Suprapubic skin (tissue), 4 donors: ENCODE results near the gene TMEM163. TPM values are rescaled to one million over a fixed set of nuclear protein-coding genes. Genes with fewer than 3 reads are reported as not detected.

ENCODE experiments used
- DNase-seq, 2 donors: peaks; one replicate each; pipeline ENCODE4 v3.0.0-alpha.2; 2019; ENCODE audit warnings: low spot score in 2 of 2
- H3K27ac ChIP-seq: fragments of 200-600 bp; sonication (generic); one replicate; pipeline ENCODE4 v1.5.1; 2019
- H3K27me3 ChIP-seq: fragments of 200-600 bp; sonication (generic); one replicate; pipeline ENCODE4 v1.5.1; 2019
- H3K36me3 ChIP-seq: fragments of 200-600 bp; sonication (generic); one replicate; pipeline ENCODE4 v1.5.1; 2019
- H3K4me1 ChIP-seq: fragments of 200-600 bp; sonication (generic); one replicate; pipeline ENCODE4 v1.5.1; 2019
- H3K4me3 ChIP-seq: fragments of 200-600 bp; sonication (generic); one replicate; pipeline ENCODE4 v1.5.1; 2019; ENCODE audit warnings: mild to moderate bottlenecking
- H3K9me3 ChIP-seq: fragments of 200-600 bp; sonication (generic); one replicate; pipeline ENCODE4 v1.5.1; 2019
- EP300 ChIP-seq: sonication (generic); formaldehyde crosslinking; IDR thresholded peaks from one replicate; pipeline ENCODE4 v1.6.1; 2017; ENCODE audit warnings: antibody characterized with exemption
- POLR2A ChIP-seq, 2 donors: fragments of 450-650 bp; IDR thresholded peaks; one replicate each; pipeline ENCODE4 v1.6.1; 2017; ENCODE audit warnings: antibody characterized with exemption in 2 of 2, mild to moderate bottlenecking in 2 of 2, moderate library complexity in 2 of 2
- POLR2AphosphoS5 ChIP-seq, 3 donors: sonication (generic); formaldehyde crosslinking; IDR thresholded peaks; one replicate each; pipeline ENCODE4 v1.6.1; 2017; ENCODE audit warnings: antibody characterized with exemption in 3 of 3
- WGBS: methylation state at CpG from one replicate; pipeline ENCODE4 v1.1.5; 2018; 5-methylcytosine and 5-hydroxymethylcytosine counted together
- total RNA-seq, 4 donors: library from RNA; depleted of rRNA; stranded (reverse); fragments of >200 nt; gene quantifications; one replicate each; pipeline ENCODE4 v1.1.0, GENCODE V29; 2016
- TF ChIP-seq, protein P1 (sequence below), 2 donors: fragments of 200-600 bp in 1 of 2; fragments of 450-650 bp in 1 of 2; sonication (generic) in 1 of 2; IDR thresholded peaks; one replicate each; pipeline ENCODE4 v1.5.1; 2016 to 2019; ENCODE audit warnings: antibody characterized with exemption in 2 of 2, mild to moderate bottlenecking in 1 of 2, moderate library complexity in 1 of 2

TMEM163 gene
- total RNA-seq, 4 donors from 2014 or later, result 0.23 to 0.72 TPM; not detected in 2

DNA sequence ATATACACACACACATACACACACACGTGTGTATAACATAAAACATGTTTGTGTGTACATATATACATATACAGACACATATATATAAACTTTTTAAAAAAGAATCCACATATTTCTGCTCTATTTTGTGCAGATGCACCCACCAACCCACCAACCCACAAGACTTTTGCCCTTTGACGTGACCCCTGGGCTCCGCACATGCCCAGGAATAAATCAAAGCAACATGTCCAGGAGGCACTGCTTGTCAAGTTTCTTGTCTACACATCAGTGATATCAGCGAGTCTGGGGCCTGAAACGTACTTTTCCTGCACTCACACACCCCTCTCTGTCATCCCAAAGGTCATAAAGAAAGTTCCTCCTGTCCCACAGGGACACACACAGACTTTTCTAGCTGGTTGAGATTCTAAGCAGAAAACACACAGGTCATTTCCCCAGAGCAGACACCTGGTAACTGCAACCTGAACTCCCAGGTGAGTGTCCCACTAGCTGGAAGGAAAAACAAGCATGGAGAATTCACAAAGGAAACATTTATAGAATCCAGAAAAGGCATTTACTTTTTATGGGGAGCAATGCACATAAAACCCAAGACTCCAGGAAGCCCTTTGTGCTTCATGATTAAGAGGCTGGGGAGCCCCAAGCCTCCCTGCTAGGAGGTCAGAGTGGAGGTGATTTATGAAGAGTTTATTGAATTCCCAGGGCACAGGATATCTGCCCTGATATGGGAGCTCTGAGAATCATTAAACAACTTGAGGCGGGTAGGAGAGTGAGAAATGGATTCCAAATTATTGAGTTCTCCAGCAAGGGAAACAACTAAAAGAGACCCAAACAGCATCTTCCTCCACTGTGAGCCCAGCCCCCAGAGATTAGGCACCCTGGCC, 253.3 kb downstream of the TMEM163 start:
- TF ChIP-seq, protein P1, sequence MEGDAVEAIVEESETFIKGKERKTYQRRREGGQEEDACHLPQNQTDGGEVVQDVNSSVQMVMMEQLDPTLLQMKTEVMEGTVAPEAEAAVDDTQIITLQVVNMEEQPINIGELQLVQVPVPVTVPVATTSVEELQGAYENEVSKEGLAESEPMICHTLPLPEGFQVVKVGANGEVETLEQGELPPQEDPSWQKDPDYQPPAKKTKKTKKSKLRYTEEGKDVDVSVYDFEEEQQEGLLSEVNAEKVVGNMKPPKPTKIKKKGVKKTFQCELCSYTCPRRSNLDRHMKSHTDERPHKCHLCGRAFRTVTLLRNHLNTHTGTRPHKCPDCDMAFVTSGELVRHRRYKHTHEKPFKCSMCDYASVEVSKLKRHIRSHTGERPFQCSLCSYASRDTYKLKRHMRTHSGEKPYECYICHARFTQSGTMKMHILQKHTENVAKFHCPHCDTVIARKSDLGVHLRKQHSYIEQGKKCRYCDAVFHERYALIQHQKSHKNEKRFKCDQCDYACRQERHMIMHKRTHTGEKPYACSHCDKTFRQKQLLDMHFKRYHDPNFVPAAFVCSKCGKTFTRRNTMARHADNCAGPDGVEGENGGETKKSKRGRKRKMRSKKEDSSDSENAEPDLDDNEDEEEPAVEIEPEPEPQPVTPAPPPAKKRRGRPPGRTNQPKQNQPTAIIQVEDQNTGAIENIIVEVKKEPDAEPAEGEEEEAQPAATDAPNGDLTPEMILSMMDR (IDR thresholded peaks at IDR 0.05), result no peak
- TF ChIP-seq POLR2AphosphoS5 (IDR thresholded peaks at IDR 0.05) (no peak), POLR2A (IDR thresholded peaks at IDR 0.05) (no peak), EP300 (no peak)
- Histone ChIP-seq H3K9me3 (no peaks in the 10 kb centered on the region), H3K36me3 (no peaks in the 10 kb centered on the region), H3K27me3 (no peaks in the 10 kb centered on the region), H3K27ac (no peak overlapping the region), H3K4me3 (no peak overlapping the region), H3K4me1 (peaks cover 6% of the 10 kb centered on the region)
- no peak for DNase-seq
- WGBS, result 79% methylated on average over 6 of the region's 6 CpGs

DNA sequence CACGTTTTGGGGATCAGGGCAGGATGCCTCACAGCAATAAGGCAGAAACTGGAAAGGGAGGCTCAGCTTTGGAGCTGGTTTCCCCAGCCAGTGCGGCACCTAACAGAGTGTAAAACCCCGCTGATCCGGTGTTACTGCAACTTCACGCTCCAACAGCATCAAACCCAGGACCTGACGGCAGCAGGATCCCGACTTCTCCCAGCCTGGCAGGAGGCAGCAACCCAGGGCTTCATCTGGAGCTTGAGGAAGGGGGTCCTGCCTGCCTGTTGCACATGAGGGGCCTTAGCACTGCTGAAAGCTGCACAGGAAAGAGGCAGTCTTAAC, 255.1 kb downstream of the TMEM163 start:
- WGBS, result 88% methylated on average over 6 of the region's 7 CpGs
- Histone ChIP-seq H3K27ac (no peak overlapping the region), H3K27me3 (no peaks in the 10 kb centered on the region), H3K4me3 (no peak overlapping the region), H3K9me3 (no peaks in the 10 kb centered on the region), H3K36me3 (no peaks in the 10 kb centered on the region), H3K4me1 (peaks cover 6% of the 10 kb centered on the region)
- peak in 1 of 2 donors; percentile 44 for DNase-seq
- TF ChIP-seq EP300 (no peak), POLR2AphosphoS5 (IDR thresholded peaks at IDR 0.05) (no peak), POLR2A (IDR thresholded peaks at IDR 0.05) (no peak)
- TF ChIP-seq, protein P1 (IDR thresholded peaks at IDR 0.05), result no peak

DNA sequence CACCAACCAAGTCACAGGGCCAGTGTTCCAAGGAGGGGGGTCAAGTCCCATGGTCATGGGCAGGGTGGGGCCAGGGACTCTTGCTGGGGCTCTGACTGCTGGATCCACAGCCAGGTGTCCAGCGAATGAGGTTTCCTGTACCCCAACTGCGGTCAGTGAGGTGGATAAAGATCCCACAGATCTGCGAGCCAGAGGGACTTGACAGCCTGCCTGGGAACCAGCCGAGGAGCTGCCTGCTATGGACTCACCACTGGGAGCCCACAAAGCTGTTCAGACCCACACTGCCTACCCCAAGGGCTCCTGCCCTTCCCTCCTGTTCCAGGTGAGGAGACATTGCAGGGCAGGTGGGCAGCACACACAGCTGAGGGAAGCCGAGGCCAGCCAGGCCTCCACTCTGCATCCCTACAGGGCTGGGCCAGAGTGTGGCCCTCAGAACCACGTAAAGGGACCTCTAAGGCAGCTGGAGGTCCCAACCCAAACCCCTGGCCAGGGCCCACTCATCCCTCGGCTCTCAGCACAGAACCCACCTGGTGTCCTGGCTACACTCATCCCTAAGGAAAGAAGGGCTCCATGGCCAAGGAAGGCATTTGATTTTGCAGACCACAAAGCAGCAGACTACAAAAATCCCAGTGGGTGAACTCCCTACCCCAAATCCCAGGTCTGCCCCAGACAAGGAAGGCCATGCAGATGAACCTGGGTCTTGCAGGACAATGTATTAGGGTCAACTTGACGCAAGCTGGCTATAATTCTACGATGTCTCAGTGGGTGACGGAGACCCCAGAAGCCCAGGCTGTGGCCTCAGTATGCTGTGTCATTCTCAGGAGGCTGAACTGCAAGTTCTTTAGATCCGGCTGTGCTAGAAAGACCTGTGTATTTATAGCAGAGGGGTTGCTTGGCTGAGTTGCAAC, 255.8 kb downstream of the TMEM163 start:
- TF ChIP-seq EP300 (no peak), POLR2A (IDR thresholded peaks at IDR 0.05) (no peak), POLR2AphosphoS5 (IDR thresholded peaks at IDR 0.05) (no peak)
- TF ChIP-seq, protein P1 (IDR thresholded peaks at IDR 0.05), result no peak
- no peaks in the 10 kb centered on the region for H3K27me3 ChIP-seq
- no peaks in the 10 kb centered on the region for H3K36me3 ChIP-seq
- no peak overlapping the region for H3K4me3 ChIP-seq
- peaks cover 6% of the 10 kb centered on the region for H3K4me1 ChIP-seq
- peak in 1 of 2 donors; percentile 55 for DNase-seq
- H3K9me3 ChIP-seq, result no peaks in the 10 kb centered on the region
- 93% methylated on average over 10 of the region's 11 CpGs for WGBS
- H3K27ac ChIP-seq, result no peak overlapping the region

DNA sequence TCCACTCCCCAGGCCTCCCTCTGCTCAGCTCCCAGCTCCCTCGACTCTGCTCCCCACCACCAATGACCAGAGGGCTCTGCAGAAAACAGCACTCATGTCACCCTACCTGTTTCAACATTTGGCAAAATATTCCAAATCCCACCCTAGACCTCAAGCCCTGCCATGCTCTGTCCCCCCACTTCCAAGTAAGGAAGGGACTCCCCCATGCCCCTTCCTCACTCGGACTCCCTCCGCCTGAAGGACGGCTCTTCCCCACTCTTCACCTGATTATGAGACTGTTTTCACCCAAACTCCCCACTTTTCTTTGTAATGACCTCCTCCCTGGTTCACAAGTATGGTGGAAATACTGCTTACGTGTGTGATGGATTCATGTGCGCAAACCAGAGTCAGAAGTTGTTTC, 256.5 kb downstream of the TMEM163 start:
- Histone ChIP-seq H3K4me3 (no peak overlapping the region), H3K27me3 (no peaks in the 10 kb centered on the region), H3K36me3 (no peaks in the 10 kb centered on the region), H3K27ac (no peak overlapping the region), H3K4me1 (peaks cover 6% of the 10 kb centered on the region), H3K9me3 (no peaks in the 10 kb centered on the region)
- DNase-seq, result peak in 1 of 2 donors; percentile 47
- TF ChIP-seq POLR2AphosphoS5 (IDR thresholded peaks at IDR 0.05) (no peak), POLR2A (IDR thresholded peaks at IDR 0.05) (no peak), EP300 (no peak)
- TF ChIP-seq, protein P1 (IDR thresholded peaks at IDR 0.05), result no peak
- 93% methylated on average over 6 of the region's 6 CpGs for WGBS

DNA sequence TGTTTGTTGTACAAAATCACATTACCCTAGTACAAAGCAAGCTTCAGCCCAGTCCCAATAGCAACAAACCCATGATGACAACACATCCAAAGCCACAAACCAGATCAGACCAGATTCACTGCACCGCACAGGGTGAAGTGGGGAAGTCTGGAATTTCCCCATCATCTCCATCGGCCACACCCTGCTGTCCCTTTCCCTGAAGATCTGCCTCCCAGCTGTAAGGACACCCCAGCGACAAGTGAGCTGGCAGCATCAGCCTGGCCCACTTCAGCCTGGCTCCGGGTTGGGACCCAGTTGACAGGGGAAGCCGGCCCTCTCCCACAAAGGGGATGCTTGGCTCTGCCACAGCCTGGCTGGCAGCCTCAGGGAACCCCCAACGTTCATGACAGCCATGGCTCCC, 257.3 kb downstream of the TMEM163 start:
- Histone ChIP-seq H3K36me3 (no peaks in the 10 kb centered on the region), H3K27ac (no peak overlapping the region), H3K4me3 (no peak overlapping the region), H3K27me3 (no peaks in the 10 kb centered on the region), H3K4me1 (peaks cover 6% of the 10 kb centered on the region), H3K9me3 (no peaks in the 10 kb centered on the region)
- WGBS, result 44% methylated on average over 3 of the region's 6 CpGs
- TF ChIP-seq, protein P1 (IDR thresholded peaks at IDR 0.05), result no peak
- TF ChIP-seq POLR2AphosphoS5 (IDR thresholded peaks at IDR 0.05), result no peak
- no peak for TF ChIP-seq EP300
- TF ChIP-seq POLR2A (IDR thresholded peaks at IDR 0.05), result no peak
- peak in 1 of 2 donors; percentile 57 for DNase-seq
